ENCODE measurements around the gene USF1.

DNA sequence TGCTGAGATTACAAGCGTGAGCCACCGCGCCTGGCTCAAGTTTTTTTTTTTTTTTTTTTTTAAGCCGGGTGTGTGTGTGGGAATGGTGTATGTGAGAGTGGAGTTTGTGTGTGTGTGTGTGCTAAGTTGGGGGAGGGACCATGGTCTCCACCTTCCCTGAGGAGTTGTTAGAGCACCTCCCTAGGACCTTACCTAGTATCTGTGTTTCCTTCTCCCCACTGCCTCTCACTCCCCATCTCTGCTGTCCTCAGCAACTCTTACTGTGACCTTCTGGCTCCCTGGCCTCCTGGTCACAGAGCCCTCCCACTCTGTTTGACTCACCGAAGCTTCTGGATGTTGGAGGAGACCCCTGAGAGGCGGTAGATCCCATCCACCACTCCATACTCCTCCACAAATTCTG, 13.5 kb upstream of the USF1 start:
- no peak for TF ChIP-seq POLR2A (IDR thresholded peaks at IDR 0.05; ENCODE audit: low read depth, low read length)
- no peak for TF ChIP-seq TAF1 (IDR thresholded peaks at IDR 0.05; ENCODE audit: low read depth, low read length)
